Measurements from ENCODE around the gene ITGB1BP2.
A peak's percentile ranks its signal among the peaks of the same experiment; 100 is the strongest.
"Not testable (repeated sequence)": the region's sequence is repeated elsewhere in the genome, so short reads cannot be mapped to it uniquely, and the experiment has no call there.

ITGB1BP2 gene

DNA sequence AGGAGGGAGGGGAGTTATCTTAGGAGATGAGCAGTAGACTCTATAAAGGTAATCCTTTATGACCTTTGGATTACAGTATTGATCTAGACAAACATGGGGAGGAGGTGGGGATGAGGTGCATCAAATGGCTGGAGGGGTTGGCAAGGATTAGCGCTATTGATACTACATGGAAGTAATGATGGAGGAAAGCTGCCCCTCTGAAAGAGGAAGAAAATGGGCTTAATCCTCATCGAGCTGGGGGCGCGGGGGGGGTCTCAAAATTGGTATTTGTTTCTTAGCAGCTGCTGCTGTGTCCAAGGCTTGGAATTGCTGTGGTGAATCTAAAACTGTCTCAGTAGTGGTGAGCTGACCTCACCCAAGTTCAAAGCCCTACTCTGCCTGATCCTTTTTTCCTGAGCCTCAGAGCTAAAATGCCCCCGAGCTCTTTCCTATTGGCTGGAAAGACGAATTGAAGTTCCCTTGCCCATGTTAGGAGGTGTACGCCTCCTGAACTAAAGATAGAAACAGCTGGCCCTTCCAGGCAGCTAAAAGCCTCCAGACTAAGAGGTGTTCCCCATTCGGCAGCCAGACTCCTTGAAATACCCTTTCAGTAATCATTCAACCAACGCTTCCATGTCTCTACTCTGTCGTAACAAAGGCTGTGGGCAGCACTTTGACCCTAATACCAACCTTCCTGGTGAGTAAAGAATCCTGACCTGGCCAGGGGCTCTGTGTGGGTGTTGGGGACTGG is at the start of gene ITGB1BP2:
TSS of gene ITGB1BP2 (plus strand) at position 556 of the 730 bp plus-strand sequence. CDS start at position 613, 57 bp downstream.
- DNase-seq: no peak

GRCh38 chrX:71252221-71252620 is 49.3 kb upstream of the ITGB1BP2 start:
- DNase-seq: no peak

GRCh38 chrX:71253253-71254091 is 48.1 kb upstream of the ITGB1BP2 start:
- DNase-seq: no peak

GRCh38 chrX:71254092-71254963 is 47.2 kb upstream of the ITGB1BP2 start, which contains the start of gene ZMYM3:
Gene ZMYM3 (minus strand): TSS chrX:71254140. CDS start chrX:71253255, 885 bp downstream.
- peak; percentile 66 for DNase-seq

GRCh38 chrX:71256051-71256450 is 45.5 kb upstream of the ITGB1BP2 start:
- DNase-seq: no peak

DNA sequence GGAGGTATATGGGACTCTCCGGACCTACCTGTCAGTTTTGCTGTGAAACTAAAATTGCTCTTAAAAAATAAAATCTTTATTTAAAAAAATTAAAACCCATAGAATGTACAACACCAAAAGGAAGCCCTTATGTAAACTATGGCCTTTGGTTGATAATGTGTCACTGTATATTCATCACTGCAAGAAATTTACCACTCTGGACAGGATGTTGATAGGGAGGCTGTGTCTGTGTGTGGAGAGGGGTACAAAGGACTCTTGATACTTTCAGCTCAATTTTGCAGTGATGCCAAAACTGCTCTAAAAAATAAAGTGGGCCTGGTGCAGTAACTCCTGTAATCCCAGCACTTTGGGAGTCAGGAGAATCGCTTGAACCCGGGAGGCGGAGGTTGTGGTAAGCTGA is 44.7 kb upstream of the ITGB1BP2 start:
- DNase-seq: no peak

DNA sequence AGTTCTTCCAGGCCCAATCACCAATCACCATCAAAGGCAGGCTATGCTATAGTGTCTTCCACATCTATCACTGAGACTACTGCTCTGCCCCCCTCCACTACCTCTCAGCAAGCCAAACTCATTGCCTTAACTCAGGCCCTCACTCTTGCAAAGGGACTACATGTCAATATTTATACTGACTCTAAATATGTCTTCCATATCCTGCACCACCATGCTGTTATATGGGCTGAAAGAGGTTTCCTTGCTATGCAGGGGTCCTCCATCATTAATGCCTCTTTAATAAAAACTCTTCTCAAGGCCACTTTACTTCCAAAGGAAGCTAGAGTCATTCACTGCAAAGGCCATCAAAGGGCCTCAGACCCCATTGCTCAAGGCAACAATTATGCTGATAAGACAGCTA is 32.9 kb upstream of the ITGB1BP2 start:
- not testable (repeated sequence) for DNase-seq

DNA sequence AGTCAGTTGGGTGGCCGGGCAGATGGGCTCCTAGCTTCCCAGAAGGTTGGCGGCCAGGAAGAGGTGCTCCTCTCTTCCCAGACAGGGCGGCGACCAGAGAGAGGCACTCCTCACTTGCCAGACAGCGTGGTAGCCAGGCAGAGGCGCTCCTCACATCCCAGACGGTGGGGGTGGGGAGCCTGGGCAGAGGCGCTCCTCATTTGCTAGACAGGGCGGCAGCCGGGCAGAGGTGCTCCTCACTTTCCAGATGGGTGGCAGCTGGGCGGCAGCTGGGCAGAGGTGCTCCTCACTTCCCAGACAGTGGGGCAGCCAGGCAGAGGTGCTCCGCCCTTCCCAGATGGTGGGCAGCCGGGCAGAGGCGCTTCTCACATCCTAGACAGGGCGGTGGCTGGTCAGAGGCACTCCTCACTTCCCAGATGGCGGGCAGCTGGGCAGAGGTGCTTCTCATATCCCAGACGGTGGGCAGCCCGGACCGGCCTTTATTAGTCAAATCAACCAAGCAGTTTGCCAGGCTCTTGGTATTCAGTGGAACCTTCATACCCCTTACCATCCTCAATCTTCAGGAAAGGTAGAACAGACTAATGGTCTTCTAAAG is 31.7 kb upstream of the ITGB1BP2 start:
- no peak for DNase-seq

DNA sequence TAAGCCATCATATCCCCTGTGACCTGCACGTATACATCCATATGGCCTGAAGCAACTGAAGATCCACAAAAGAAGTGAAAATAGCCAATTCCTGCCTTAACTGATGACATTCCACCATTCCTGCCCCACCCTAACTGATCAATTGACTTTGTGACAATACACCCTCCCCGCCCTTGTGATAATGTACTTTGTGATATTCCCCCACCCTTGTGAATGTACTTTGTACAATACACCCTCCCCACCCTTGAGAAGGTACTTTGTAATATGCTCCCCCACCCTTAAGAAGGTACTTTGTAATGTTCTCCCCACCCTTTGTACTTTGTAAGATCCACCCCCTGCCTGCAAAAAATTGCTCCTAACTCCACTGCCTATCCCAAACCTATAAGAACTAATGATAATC is 29.2 kb upstream of the ITGB1BP2 start:
- not testable (repeated sequence) for DNase-seq

- not testable (repeated sequence) for DNase-seq
Observed at GRCh38 chrX:71281300-71281699, 20.2 kb upstream of the ITGB1BP2 start.

- no peak for DNase-seq
Observed at GRCh38 chrX:71282514-71283402, 18.8 kb upstream of the ITGB1BP2 start.

GRCh38 chrX:71283403-71284143 is 18.0 kb upstream of the ITGB1BP2 start, which contains the start of gene NONO:
Gene NONO (plus strand): TSS chrX:71283635. CDS start chrX:71290638, 7,003 bp downstream.
- DNase-seq: peak; percentile 98

DNA sequence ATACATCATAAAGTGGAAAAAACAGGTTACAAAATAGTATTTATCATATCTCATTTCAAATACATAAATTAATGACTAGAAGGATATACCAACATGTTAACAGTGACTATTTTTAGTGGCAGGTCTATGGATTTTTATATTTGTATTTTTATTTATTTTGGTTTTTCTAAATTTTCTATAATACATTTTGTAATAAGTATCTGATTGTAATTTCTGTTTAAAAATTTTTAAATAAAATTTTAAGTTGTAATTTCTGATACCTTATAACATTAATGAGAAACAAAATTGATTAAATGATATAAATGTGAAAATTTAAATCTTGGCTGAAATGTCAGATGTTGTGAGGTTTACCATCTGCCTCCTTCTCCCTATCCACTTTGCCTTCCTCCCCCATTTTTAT is 15.6 kb upstream of the ITGB1BP2 start:
- no peak for DNase-seq

GRCh38 chrX:71291381-71291780 is 10.2 kb upstream of the ITGB1BP2 start:
- no peak for DNase-seq

DNA sequence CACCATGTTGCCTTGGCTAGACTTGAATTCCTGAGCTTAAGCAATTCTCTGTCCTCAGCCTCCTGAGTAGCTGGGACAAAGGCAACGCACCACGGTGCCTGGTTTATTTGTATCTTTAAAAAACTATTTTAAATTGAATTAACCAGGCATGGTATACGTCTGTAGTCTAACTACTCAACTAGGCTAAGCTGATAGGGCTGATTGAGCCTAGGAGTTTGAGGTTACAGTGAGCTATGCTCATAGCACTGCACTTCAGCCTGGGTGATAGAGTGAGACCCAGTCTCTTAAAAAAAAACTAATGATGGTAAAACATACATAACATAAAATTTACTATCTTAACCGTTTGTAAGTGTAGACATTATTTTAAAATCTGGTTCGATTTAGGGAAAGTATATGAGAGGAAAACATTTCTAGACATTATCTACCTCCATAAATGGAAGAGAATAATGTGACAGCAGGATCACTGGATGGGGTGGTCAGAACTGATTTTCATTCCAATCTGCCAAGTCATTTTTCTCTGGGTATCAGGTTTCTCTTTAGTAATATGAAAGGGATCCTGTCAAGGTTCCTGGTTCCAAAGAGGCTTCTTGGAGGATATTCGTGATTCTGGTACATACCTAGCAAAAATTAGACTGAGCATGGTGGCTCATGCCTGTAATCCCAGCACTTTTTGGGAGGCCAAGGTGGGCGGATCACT is 8.7 kb upstream of the ITGB1BP2 start:
- no peak for DNase-seq

DNA sequence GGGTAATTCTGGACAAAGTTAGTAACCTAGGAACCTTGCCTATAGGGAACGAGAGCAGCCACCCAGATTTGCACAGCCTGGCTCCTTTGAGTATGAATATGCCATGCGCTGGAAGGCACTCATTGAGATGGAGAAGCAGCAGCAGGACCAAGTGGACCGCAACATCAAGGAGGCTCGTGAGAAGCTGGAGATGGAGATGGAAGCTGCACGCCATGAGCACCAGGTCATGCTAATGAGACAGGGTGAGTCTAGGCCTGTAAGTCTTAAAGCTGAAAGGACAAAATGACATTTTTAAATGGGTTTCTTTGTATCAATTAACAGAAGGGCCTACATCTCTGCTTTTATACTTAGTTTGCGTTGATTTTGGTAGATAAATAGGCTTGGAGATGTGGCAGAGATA is 4.7 kb upstream of the ITGB1BP2 start:
- no peak for DNase-seq

- no peak for DNase-seq
Observed at GRCh38 chrX:71298119-71298518, 3.4 kb upstream of the ITGB1BP2 start.

- DNase-seq: not testable (repeated sequence)
Observed at GRCh38 chrX:71300064-71300463, 1.5 kb upstream of the ITGB1BP2 start.

DNA sequence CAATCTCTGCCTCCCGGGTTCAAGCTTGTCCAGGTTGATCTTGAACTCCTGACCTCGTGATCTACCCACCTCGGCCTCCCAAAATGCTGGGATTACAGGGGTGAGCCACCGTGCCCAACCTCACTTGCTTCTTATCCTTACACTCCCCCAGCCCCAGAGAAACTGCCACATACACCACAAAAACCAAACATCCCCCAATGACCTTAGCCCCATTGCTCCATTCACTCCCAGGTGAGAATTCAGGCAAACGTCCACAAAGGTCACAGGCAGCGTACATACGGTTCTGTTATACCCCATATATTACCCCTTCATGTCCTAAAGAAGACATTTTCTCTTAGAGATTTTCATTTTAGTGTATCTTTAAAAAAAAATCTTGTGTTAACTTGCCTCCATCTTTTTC is 1.1 kb upstream of the ITGB1BP2 start:
- DNase-seq: not testable (repeated sequence)
